ENCODE measurements around the gene ZNF746. TPM values are rescaled to one million over a fixed set of nuclear protein-coding genes. Genes with fewer than 3 reads are reported as not detected.
"Not testable (repeated sequence)": the region's sequence is repeated elsewhere in the genome, so short reads cannot be mapped to it uniquely, and the experiment has no call there.

The ZNF746 gene
- total RNA-seq, 1 donor from 2014 or later = 20.6 TPM

DNA sequence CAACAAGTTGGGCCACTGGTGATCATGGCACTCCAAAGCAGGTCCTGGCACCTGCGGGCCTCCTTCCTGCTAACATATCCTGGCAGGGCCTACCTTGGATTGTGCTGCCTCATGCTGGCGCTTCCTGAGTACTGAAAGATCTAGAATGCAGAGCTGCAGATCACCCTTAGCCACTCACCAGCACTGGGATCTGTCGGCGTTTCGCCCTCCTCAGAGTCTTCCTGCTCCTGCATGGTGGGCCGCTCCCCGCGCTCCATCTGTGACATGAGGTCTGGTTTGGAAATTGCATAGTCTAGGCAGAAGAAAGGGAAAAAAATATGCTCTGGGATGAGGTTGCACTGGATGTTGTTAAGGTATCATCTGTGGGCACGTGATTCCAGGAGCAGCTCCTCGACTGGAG, 46.8 kb downstream of the ZNF746 start:
- TF ChIP-seq, protein P1, sequence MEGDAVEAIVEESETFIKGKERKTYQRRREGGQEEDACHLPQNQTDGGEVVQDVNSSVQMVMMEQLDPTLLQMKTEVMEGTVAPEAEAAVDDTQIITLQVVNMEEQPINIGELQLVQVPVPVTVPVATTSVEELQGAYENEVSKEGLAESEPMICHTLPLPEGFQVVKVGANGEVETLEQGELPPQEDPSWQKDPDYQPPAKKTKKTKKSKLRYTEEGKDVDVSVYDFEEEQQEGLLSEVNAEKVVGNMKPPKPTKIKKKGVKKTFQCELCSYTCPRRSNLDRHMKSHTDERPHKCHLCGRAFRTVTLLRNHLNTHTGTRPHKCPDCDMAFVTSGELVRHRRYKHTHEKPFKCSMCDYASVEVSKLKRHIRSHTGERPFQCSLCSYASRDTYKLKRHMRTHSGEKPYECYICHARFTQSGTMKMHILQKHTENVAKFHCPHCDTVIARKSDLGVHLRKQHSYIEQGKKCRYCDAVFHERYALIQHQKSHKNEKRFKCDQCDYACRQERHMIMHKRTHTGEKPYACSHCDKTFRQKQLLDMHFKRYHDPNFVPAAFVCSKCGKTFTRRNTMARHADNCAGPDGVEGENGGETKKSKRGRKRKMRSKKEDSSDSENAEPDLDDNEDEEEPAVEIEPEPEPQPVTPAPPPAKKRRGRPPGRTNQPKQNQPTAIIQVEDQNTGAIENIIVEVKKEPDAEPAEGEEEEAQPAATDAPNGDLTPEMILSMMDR (IDR thresholded peaks at IDR 0.05) = no peak
- intact Hi-C loops (cut with DNase I) = no loop called here
- DNase-seq = no peak
- ATAC-seq = no peak
- Histone ChIP-seq H3K4me3 (no peak overlapping the region), H3K27me3 (ENCODE audit: low read depth) (no peaks in the 10 kb centered on the region), H3K36me3 (peaks cover 96% of the 10 kb centered on the region), H3K27ac (no peak overlapping the region), H3K9me3 (no peaks in the 10 kb centered on the region), H3K4me1 (no peaks in the 10 kb centered on the region)

DNA sequence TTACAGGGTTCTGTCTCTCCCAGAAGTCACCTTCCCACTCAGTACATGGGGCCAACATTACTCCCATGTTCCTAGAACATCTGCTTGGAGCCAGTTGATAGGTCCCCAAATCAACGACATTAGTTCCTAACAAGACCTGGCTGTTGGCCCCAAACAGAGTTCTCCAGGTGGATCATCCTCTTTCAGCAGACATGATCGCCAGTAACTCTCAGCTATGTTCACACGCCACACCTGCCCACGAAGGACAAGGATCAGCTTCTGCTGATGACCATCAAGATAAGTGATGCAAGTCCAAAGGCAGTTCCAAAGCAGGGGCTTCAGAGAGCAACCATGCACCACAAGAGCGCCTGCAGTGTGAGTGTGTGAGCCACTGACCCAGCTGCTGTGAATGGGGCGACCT, 47.7 kb downstream of the ZNF746 start:
- H3K36me3 ChIP-seq = peaks cover 96% of the 10 kb centered on the region
- H3K27ac ChIP-seq = no peak overlapping the region
- intact Hi-C loops (cut with DNase I) = no loop called here
- DNase-seq (no peak), ATAC-seq (no peak)
- TF ChIP-seq, protein P1 (IDR thresholded peaks at IDR 0.05) = no peak
- H3K9me3 ChIP-seq = no peaks in the 10 kb centered on the region
- H3K4me1 ChIP-seq = no peaks in the 10 kb centered on the region
- H3K4me3 ChIP-seq = no peak overlapping the region
- H3K27me3 ChIP-seq (ENCODE audit: low read depth) = no peaks in the 10 kb centered on the region

DNA sequence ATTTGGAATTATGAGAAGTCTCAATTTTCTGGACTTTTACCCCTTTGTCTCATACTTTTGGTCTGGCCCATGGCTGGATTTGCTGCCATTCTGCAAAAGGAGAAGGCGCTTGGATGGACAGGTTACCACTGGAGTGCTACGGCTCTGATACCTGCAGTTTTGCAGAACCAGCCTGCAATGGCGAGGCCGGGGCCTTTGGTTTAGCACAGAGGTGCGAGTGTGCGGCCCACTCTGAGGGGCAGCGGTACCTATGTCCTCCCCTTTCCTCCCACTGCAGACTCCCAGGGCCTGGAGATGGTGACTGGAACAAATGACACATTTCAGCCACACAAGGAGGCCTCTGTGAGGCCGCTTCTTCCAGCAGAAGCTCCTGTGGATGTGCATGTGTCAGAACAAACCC, 48.6 kb downstream of the ZNF746 start:
- ATAC-seq (no peak), DNase-seq (no peak)
- Histone ChIP-seq H3K9me3 (no peaks in the 10 kb centered on the region), H3K27ac (no peak overlapping the region), H3K36me3 (peaks cover 96% of the 10 kb centered on the region), H3K4me1 (no peaks in the 10 kb centered on the region), H3K4me3 (no peak overlapping the region), H3K27me3 (ENCODE audit: low read depth) (no peaks in the 10 kb centered on the region)
- TF ChIP-seq, protein P1 (IDR thresholded peaks at IDR 0.05) = no peak
- intact Hi-C loops (cut with DNase I) = no loop called here

DNA sequence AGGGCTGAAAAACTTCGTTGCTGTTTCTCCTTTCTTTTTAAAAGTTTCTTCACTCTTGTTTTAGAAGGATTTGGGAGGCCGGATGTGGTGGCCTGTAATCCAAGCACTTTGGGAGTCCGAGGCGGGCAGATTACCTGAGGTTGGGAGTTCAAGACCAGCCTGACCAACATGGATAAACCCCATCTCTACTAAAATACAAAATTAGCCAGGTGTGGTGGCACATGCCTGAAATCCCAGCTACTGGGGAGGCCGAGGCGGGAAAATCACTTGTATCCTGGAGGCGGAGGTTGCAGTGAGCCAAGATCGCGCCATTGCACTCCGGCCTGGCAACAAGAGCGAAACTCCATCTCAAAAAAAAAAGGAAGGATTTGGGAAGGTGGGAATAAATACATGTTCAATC, 51.6 kb downstream of the ZNF746 start:
- H3K36me3 ChIP-seq = peaks cover 85% of the 10 kb centered on the region
- H3K27ac ChIP-seq; H3K27me3 ChIP-seq (ENCODE audit: low read depth); DNase-seq; H3K9me3 ChIP-seq; ATAC-seq; H3K4me1 ChIP-seq; H3K4me3 ChIP-seq; intact Hi-C loops (cut with DNase I): not testable (repeated sequence)

DNA sequence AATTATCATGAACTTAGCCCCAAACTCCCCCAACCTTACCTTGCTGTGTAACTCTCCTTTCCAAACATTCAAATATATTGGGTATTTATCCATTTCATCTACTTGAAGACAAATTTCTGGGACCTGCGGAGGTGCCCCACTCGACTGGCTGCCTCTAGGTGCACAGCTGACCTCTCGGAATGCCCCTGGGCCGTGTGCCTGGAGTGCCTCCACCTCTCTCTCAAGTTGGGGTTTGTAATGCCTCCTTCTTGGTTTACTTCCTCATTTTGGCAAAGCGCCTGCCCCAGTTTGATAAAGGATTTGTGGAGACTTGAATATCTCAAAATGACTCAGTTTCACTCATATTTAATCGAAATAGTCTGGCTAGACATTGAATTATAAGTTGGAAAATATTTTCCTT, 53.3 kb downstream of the ZNF746 start:
- Histone ChIP-seq H3K36me3 (peaks cover 71% of the 10 kb centered on the region), H3K27ac (no peak overlapping the region), H3K4me3 (no peak overlapping the region), H3K9me3 (no peaks in the 10 kb centered on the region), H3K27me3 (ENCODE audit: low read depth) (no peaks in the 10 kb centered on the region), H3K4me1 (no peaks in the 10 kb centered on the region)
- TF ChIP-seq, protein P1 (IDR thresholded peaks at IDR 0.05) = no peak
- ATAC-seq = no peak
- intact Hi-C loops (cut with DNase I) = no loop called here
- DNase-seq = no peak

DNA sequence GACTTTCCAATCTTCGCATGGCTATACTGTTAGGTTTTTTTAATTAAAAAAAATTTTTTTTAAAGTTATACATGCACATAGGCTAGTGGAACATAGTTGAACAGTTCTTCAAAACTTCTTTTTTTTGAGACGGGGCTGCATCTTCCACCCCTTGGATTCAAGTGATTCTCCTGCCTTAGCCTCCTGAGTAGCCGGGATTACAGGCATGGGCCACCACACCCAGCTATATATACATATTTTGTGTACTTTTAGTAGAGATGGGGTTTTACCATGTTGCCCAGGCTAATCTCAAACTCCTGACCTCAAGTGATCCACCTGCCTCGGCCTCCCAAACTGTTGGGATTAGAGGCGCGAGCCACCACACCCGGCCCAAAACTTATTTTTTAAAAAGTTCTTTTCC, 54.1 kb downstream of the ZNF746 start:
- peaks cover 65% of the 10 kb centered on the region for H3K36me3 ChIP-seq
- DNase-seq = no peak
- TF ChIP-seq, protein P1 (IDR thresholded peaks at IDR 0.05) = no peak
- intact Hi-C loops (cut with DNase I) = no loop called here
- no peak for ATAC-seq
- H3K27ac ChIP-seq = no peak overlapping the region
- no peaks in the 10 kb centered on the region for H3K27me3 ChIP-seq (ENCODE audit: low read depth)
- H3K4me3 ChIP-seq = no peak overlapping the region
- H3K4me1 ChIP-seq = no peaks in the 10 kb centered on the region
- no peaks in the 10 kb centered on the region for H3K9me3 ChIP-seq
